Measurements from ENCODE around the gene LENG1.
"Not testable (repeated sequence)": the region's sequence is repeated elsewhere in the genome, so short reads cannot be mapped to it uniquely, and the experiment has no call there.

The LENG1 gene

GRCh38 chr19:54188215-54188871 lies 28.8 kb upstream of the LENG1 start:
- no peak for TF ChIP-seq CTCF (IDR thresholded peaks at IDR 0.05; ENCODE audit: low read depth, low read length)
- DNase-seq (ENCODE audit: extremely low read depth, low read depth): no peak

GRCh38 chr19:54186934-54187381 lies 27.4 kb upstream of the LENG1 start:
- TF ChIP-seq CTCF (IDR thresholded peaks at IDR 0.05; ENCODE audit: low read depth, low read length): no peak
- DNase-seq (ENCODE audit: extremely low read depth, low read depth): no peak

GRCh38 chr19:54186351-54186750 lies 26.8 kb upstream of the LENG1 start:
- no peak for DNase-seq (ENCODE audit: extremely low read depth, low read depth)
- TF ChIP-seq CTCF (IDR thresholded peaks at IDR 0.05; ENCODE audit: low read depth, low read length): no peak

- no peak for DNase-seq (ENCODE audit: extremely low read depth, low read depth)
- TF ChIP-seq CTCF (IDR thresholded peaks at IDR 0.05; ENCODE audit: low read depth, low read length): no peak
Measured at GRCh38 chr19:54183431-54183830, 23.9 kb upstream of the LENG1 start.

- DNase-seq (ENCODE audit: extremely low read depth, low read depth): not testable (repeated sequence)
Measured at GRCh38 chr19:54181894-54182293, 22.4 kb upstream of the LENG1 start.

GRCh38 chr19:54180691-54181091 lies 21.2 kb upstream of the LENG1 start:
- no peak for DNase-seq (ENCODE audit: extremely low read depth, low read depth)
- TF ChIP-seq CTCF (IDR thresholded peaks at IDR 0.05; ENCODE audit: low read depth, low read length): no peak

- peak; percentile 5 for TF ChIP-seq CTCF (IDR thresholded peaks at IDR 0.05; ENCODE audit: low read depth, low read length)
- no peak for DNase-seq (ENCODE audit: extremely low read depth, low read depth)
Measured at GRCh38 chr19:54179921-54180461, 20.5 kb upstream of the LENG1 start.
